Measurements from ENCODE around the gene FHDC1. TPM values are rescaled to one million over a fixed set of nuclear protein-coding genes. Genes with fewer than 3 reads are reported as not detected.

The FHDC1 gene
- total RNA-seq, 1 experiment from 2014 or later = 19.9 TPM

- Histone ChIP-seq H3T11ph (ENCODE audit: low read length) (no peak overlapping the region), H3K4ac (ENCODE audit: low read depth, low read length) (no peak overlapping the region), H3K79me2 (ENCODE audit: insufficient read depth, low read length) (peaks cover 27% of the 10 kb centered on the region; the same call in 1 of the 2 replicates), H3K18ac (ENCODE audit: insufficient read length, low read depth, low read length) (peak overlapping the region; percentile 35), H2BK15ac (ENCODE audit: low read depth, low read length) (no peak overlapping the region), H4K20me1 (ENCODE audit: control insufficient read depth, insufficient read depth, insufficient read length) (no peaks in the 10 kb centered on the region), H3K14ac (ENCODE audit: insufficient read depth, low read length) (peak overlapping the region; percentile 76; the same call in 1 of the 2 replicates), H4K91ac (ENCODE audit: insufficient read length, low read depth, low read length) (no peak overlapping the region), H2BK20ac (ENCODE audit: low read depth, low read length, poor library complexity, severe bottlenecking) (no peak overlapping the region), H2AK5ac (ENCODE audit: insufficient read length, low read length) (no peak overlapping the region), H2BK12ac (ENCODE audit: insufficient read length, low read depth, low read length) (no peak overlapping the region), H3K79me1 (ENCODE audit: insufficient read depth, low read depth, low read length, poor library complexity, severe bottlenecking) (no peaks in the 10 kb centered on the region), H3K9me3 (ENCODE audit: control insufficient read depth, low read depth, low read length) (no peaks in the 10 kb centered on the region), H2BK120ac (ENCODE audit: low read depth, low read length, poor library complexity, severe bottlenecking) (no peak overlapping the region), H3K9ac (ENCODE audit: extremely low read depth, insufficient read length, low read length) (peak overlapping the region; percentile 56), H4K8ac (replicated peaks; ENCODE audit: insufficient read length, low read depth, low read length) (no peak overlapping the region), H3K4me2 (ENCODE audit: insufficient read depth, insufficient read length, low read length) (peak overlapping the region; percentile 76), H3K23me2 (ENCODE audit: insufficient read length, low read depth, low read length, poor library complexity, severe bottlenecking) (peaks cover 19% of the 10 kb centered on the region), H3K4me1 (ENCODE audit: insufficient read depth, low read length) (peaks cover 2% of the 10 kb centered on the region; the same call in 1 of the 2 replicates), H3K23ac (ENCODE audit: insufficient read length, low read depth, low read length) (no peak overlapping the region), H2AFZ (ENCODE audit: low read length) (no peak overlapping the region), H3K27me3 (ENCODE audit: insufficient read depth, low read length) (no peaks in the 10 kb centered on the region), H3K56ac (ENCODE audit: insufficient read length, low read depth, low read length) (no peak overlapping the region), H3K27ac (ENCODE audit: insufficient read length, low read depth, low read length) (no peak overlapping the region), H4K5ac (ENCODE audit: insufficient read length, low read depth, low read length) (no peak overlapping the region), H2BK5ac (ENCODE audit: insufficient read length, low read length) (no peak overlapping the region)
- peaks cover 37 to 38% of the 10 kb centered on the region in 2 experiments for H3K4me1 Mint-ChIP-seq
- TF ChIP-seq, protein P1, sequence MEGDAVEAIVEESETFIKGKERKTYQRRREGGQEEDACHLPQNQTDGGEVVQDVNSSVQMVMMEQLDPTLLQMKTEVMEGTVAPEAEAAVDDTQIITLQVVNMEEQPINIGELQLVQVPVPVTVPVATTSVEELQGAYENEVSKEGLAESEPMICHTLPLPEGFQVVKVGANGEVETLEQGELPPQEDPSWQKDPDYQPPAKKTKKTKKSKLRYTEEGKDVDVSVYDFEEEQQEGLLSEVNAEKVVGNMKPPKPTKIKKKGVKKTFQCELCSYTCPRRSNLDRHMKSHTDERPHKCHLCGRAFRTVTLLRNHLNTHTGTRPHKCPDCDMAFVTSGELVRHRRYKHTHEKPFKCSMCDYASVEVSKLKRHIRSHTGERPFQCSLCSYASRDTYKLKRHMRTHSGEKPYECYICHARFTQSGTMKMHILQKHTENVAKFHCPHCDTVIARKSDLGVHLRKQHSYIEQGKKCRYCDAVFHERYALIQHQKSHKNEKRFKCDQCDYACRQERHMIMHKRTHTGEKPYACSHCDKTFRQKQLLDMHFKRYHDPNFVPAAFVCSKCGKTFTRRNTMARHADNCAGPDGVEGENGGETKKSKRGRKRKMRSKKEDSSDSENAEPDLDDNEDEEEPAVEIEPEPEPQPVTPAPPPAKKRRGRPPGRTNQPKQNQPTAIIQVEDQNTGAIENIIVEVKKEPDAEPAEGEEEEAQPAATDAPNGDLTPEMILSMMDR (conservative IDR thresholded peaks at IDR 0.05) = no peak
- no peaks in the 10 kb centered on the region; a peak in 1 of 5 replicates for H3K9me3 Mint-ChIP-seq
- no CpG with 5 or more reads among the region's 91 CpGs for WGBS (ENCODE audit: extremely low coverage, insufficient read length, low lambda C conversion rate)
- H3K36me3 Mint-ChIP-seq (ENCODE audit: insufficient read depth in 1 of 3, low read depth in 3 of 3) = peaks cover 0 to 8% (median 5%) of the 10 kb centered on the region in 3 experiments; a peak in 4 of 7 replicates
- no peak overlapping the region for H3K27ac Mint-ChIP-seq
- peak overlapping the region; percentile 82 to 93 for H3K4me3 Mint-ChIP-seq
- DNase-seq = no peak
- H3K27me3 Mint-ChIP-seq (ENCODE audit: low read depth) = peaks cover 31% of the 10 kb centered on the region
These were observed 1.5 kb downstream of the FHDC1 start for GRCh38 chr4:152937336-152938236.

Data from H9 (cell line).